T-helper 1 cell treated with Interleukin-12 subunit alpha and Interleukin-12 subunit beta and Interleukin-4 antibody, amounts not matched to agents 30 μg/mL and 1 μg/mL, for 36 hours (primary cell): Measurements from ENCODE around the gene REV3L.
"Not testable (repeated sequence)": the region's sequence is repeated elsewhere in the genome, so short reads cannot be mapped to it uniquely, and the experiment has no call there.

Experiments used
- H3K27ac Mint-ChIP-seq: one replicate; pipeline ENCODE4 v1.8.0; 2021; ENCODE audit warnings: mild to moderate bottlenecking, mixed read lengths
- H3K27me3 Mint-ChIP-seq: one replicate; pipeline ENCODE4 v1.8.0; 2021; ENCODE audit warnings: low read depth, mixed read lengths
- H3K36me3 Mint-ChIP-seq: one replicate; pipeline ENCODE4 v1.8.0; 2021; ENCODE audit warnings: low read depth, mixed read lengths
- H3K4me1 Mint-ChIP-seq: one replicate; pipeline ENCODE4 v1.8.0; 2021; ENCODE audit warnings: low read depth, mixed read lengths
- H3K4me3 Mint-ChIP-seq: one replicate; pipeline ENCODE4 v1.8.0; 2021; ENCODE audit warnings: mild to moderate bottlenecking, moderate library complexity, mixed read lengths
- H3K9me3 Mint-ChIP-seq: one replicate; pipeline ENCODE4 v1.8.0; 2021; ENCODE audit warnings: mixed read lengths

Gene REV3L

GRCh38 chr6:111256646-111257045, 226.4 kb downstream of the REV3L start:
- H3K9me3 Mint-ChIP-seq, result no peaks in the 10 kb centered on the region
- H3K36me3 Mint-ChIP-seq, result no peaks in the 10 kb centered on the region
- H3K27ac Mint-ChIP-seq, result no peak overlapping the region
- H3K4me1 Mint-ChIP-seq, result peaks cover 22% of the 10 kb centered on the region
- no peak overlapping the region for H3K4me3 Mint-ChIP-seq
- H3K27me3 Mint-ChIP-seq, result peaks cover 18% of the 10 kb centered on the region

GRCh38 chr6:111255838-111256237, 227.2 kb downstream of the REV3L start:
- H3K9me3 Mint-ChIP-seq, H3K36me3 Mint-ChIP-seq, H3K4me3 Mint-ChIP-seq, H3K27ac Mint-ChIP-seq: not testable (repeated sequence)
- Mint-ChIP-seq H3K4me1 (peaks cover 18% of the 10 kb centered on the region), H3K27me3 (peaks cover 18% of the 10 kb centered on the region)

- Mint-ChIP-seq H3K4me1 (peaks cover 10% of the 10 kb centered on the region), H3K9me3 (no peaks in the 10 kb centered on the region), H3K27ac (no peak overlapping the region), H3K36me3 (no peaks in the 10 kb centered on the region), H3K4me3 (no peak overlapping the region), H3K27me3 (peaks cover 18% of the 10 kb centered on the region)
These were observed 228.2 kb downstream of the REV3L start for GRCh38 chr6:111254779-111255166.

DNA sequence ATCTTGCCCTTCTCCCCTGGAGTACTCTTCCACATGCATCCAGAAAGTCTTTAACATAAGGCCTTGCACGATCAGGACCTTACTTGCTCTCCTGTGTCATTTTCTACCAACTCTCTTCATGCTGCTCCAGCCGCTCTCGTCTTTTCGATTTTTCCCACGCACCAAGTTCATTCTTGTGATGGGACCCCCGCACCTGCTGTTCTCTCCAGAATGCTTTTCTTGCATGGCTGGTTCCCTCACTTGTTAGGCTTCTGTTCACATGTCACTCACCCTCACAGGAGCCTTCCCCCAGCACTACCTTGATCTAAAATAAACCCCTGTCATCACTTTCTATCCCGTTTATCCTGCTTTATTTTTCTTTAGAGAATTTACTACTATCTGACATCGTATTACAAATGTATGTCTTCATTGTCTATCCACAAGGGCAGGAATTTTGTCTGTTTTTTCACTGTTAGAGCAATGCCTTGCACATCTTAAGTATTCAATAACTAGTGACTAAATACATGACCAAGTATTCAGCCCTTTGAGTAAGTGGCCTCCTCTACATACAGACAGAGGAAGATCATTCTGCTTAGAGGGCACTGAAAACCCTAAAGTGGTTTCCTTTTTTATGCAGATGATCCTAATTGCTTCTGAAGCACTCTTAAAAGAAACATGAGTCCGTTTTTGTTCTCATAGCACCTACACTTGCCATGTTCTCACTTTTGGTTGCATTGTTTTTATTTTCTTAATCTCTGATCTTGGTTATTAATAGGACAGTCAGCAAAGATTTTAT, 228.8 kb downstream of the REV3L start:
- peaks cover 21% of the 10 kb centered on the region for H3K27me3 Mint-ChIP-seq
- H3K4me1 Mint-ChIP-seq, result peaks cover 10% of the 10 kb centered on the region
- H3K27ac Mint-ChIP-seq, result no peak overlapping the region
- no peaks in the 10 kb centered on the region for H3K36me3 Mint-ChIP-seq
- H3K4me3 Mint-ChIP-seq, result no peak overlapping the region
- H3K9me3 Mint-ChIP-seq, result no peaks in the 10 kb centered on the region

DNA sequence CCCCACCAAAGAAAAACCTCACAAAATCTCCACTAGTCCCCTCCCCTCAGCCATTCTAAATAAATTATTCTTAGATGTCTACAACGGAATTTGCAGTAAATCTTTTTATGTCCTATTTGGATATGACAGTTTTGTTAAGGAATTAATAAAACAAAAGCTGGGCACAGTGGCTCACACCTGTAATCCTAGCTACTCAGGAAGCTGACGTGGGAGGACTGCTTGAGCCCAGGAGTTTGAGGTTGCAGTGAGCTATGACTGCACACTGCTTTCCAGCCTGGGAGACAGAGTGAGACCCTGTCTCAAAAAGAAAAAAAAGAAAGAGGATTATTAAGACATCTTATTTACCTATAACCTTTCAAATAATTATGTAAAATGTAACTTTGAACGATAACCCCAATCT, 230.3 kb downstream of the REV3L start:
- H3K27me3 Mint-ChIP-seq, result peaks cover 21% of the 10 kb centered on the region
- H3K27ac Mint-ChIP-seq, result no peak overlapping the region
- no peaks in the 10 kb centered on the region for H3K36me3 Mint-ChIP-seq
- H3K9me3 Mint-ChIP-seq, result no peaks in the 10 kb centered on the region
- H3K4me1 Mint-ChIP-seq, result no peaks in the 10 kb centered on the region
- no peak overlapping the region for H3K4me3 Mint-ChIP-seq

DNA sequence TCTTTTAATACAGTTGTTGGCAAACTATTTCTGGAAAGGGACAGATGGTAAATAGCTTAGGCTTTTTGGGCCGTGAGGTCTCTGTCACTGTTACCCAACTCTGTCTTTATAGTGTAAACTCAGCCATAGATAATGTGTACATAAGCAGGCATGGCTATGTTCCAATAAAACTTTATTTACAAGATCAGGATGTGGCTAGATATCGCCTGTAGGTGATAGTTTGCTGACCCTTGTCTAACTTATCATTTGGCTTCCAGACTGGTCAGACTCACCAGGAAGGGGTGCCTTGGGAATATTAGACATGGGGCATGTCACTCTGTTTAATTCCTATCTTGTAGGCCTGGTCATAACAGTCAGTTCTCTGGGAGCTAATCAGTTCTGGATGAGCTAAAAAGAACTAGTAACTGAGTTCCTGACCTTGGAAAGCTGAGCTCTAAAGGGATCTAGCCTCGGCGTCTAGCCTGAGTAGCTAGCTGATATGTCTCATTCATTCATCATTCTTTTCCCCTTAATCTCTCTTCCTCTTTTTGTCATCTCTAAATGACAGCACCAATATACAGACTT, 232.1 kb downstream of the REV3L start:
- H3K36me3 Mint-ChIP-seq, result no peaks in the 10 kb centered on the region
- no peaks in the 10 kb centered on the region for H3K4me1 Mint-ChIP-seq
- H3K27me3 Mint-ChIP-seq, result peaks cover 11% of the 10 kb centered on the region
- H3K9me3 Mint-ChIP-seq, result no peaks in the 10 kb centered on the region
- H3K27ac Mint-ChIP-seq, result no peak overlapping the region
- no peak overlapping the region for H3K4me3 Mint-ChIP-seq
